ENCODE measurements around the gene HEPHL1. TPM values are rescaled to one million over a fixed set of nuclear protein-coding genes. Genes with fewer than 3 reads are reported as not detected.

Gene HEPHL1
- total and polyA plus RNA-seq, 2 experiments from 2014 or later: 0.07 to 0.21 TPM

DNA sequence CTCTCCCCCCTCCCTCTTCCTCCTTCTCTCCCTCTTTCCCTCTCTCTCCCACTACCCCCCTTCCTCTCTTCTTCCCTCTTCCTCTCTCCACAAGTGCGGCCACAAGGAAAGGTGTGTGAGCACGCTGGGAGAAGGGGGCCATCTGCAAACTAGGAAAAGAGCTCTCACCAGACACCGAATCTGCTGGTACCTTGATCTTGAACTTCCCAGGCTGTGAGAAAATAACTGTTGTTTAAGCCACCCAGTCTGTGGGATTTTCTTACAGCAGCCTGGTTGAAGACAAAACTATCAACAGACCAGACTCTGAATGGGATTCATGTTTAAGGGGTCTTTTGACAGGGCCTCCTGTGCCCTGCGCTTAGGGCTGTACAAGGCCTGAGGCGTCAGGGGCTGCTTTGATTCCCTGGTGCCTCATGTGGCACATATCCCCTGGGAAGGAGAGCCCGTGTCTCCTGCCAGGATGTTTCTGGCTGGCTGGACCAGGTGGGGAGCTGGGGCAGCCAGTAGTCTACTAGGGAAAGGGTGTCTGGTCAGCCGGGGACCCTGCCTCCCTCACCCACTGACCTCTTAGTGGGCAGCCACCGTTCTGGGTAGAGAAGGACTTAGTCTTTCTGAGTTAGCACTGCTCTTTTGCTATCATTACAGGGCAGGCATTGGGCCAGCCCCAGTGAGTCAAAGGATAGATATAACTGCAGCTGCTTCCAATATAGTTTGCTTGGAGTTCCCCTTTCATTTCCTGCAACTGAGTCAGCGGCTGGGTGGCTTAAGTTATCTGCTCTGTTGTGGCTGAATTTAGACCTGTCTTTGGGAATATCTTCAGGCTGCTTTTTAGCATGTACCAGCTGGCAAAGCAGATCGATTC is 113.7 kb downstream of the HEPHL1 start:
- Mint-ChIP-seq H3K4me1 (peaks cover 54% of the 10 kb centered on the region), H3K4me3 (no peak overlapping the region), H3K27ac (no peak overlapping the region), H3K9me3 (peaks cover 3% of the 10 kb centered on the region; the same call in 1 of the 3 replicates), H3K36me3 (ENCODE audit: low read depth) (peaks cover 16% of the 10 kb centered on the region), H3K27me3 (ENCODE audit: insufficient read depth, low read depth, poor library complexity) (peaks cover 2% of the 10 kb centered on the region)
- Histone ChIP-seq H3F3A (replicated peaks; ENCODE audit: low read depth) (no peaks in the 10 kb centered on the region), H3K79me2 (replicated peaks; ENCODE audit: insufficient read depth) (peaks cover 100% of the 10 kb centered on the region), H3K4me1 (ENCODE audit: insufficient read depth) (peaks cover 74% of the 10 kb centered on the region), H3K4me3 (no peak overlapping the region), H2AFZ (no peak overlapping the region), H3K36me3 (ENCODE audit: insufficient read depth) (0 out of 2 replicates have a peak, but pooled peaks cover 7% of the 10 kb centered on the region), H3K27ac (ENCODE audit: low read depth) (no peak overlapping the region), H3K27me3 (ENCODE audit: insufficient read depth) (no peaks in the 10 kb centered on the region), H3K4me2 (peak overlapping the region; percentile 100; the same call in 1 of the 2 replicates), H4K20me1 (replicated peaks; ENCODE audit: insufficient read depth) (peaks cover 66% of the 10 kb centered on the region), H3K9me2 (ENCODE audit: insufficient read depth) (no peaks in the 10 kb centered on the region)
- ATAC-seq: no peak
- TF ChIP-seq REST (IDR thresholded peaks at IDR 0.05; ENCODE audit: unreplicated experiment) (no peak), ZNF331 (CRISPR knock-in tag; IDR thresholded peaks at IDR 0.05; ENCODE audit: low read depth) (no peak), CTCF (conservative IDR thresholded peaks at IDR 0.05; ENCODE audit: low read depth in 2 of 2) (no peak), ETS1 (IDR thresholded peaks at IDR 0.05) (no peak), ZNF114 (CRISPR knock-in tag; IDR thresholded peaks at IDR 0.05) (no peak), POLR2AphosphoS5 (IDR thresholded peaks at IDR 0.05; ENCODE audit: low read depth) (no peak), ZNF462 (CRISPR knock-in tag; IDR thresholded peaks at IDR 0.05) (no peak), STAT1 (IDR thresholded peaks at IDR 0.05; ENCODE audit: unreplicated experiment) (no peak), EZH2 (IDR thresholded peaks at IDR 0.05; ENCODE audit: low read depth, unreplicated experiment) (no peak), NANOG (IDR thresholded peaks at IDR 0.05; ENCODE audit: borderline replicate concordance) (no peak), EZH2phosphoT487 (IDR thresholded peaks at IDR 0.05; ENCODE audit: unreplicated experiment) (no peak), JUNB (IDR thresholded peaks at IDR 0.05; ENCODE audit: unreplicated experiment) (no peak), CREB1 (CRISPR knock-in tag; IDR thresholded peaks at IDR 0.05; ENCODE audit: low read depth) (no peak)
- no peak for DNase-seq (ENCODE audit: low spot score)
